DMS79 treated with DMSO at 0.1 percent for 48 hours (cell line): Measurements from ENCODE around the gene SSUH2.

Experiments
- DNase-seq: peaks from one replicate; lab custom pipeline; 2025; lab: John Stamatoyannopoulos, UW

The SSUH2 gene

GRCh38 chr3:8641472-8641871 is 3.1 kb downstream of the SSUH2 start:
- no peak for DNase-seq

GRCh38 chr3:8640223-8640622 is 4.4 kb downstream of the SSUH2 start:
- no peak for DNase-seq

- DNase-seq, result no peak
These were observed 5.0 kb downstream of the SSUH2 start for GRCh38 chr3:8639659-8640000.

- DNase-seq, result no peak
These were observed 5.5 kb downstream of the SSUH2 start for GRCh38 chr3:8638994-8639658.

- no peak for DNase-seq
These were observed 7.2 kb downstream of the SSUH2 start for GRCh38 chr3:8637348-8637747.

GRCh38 chr3:8635631-8636030 is 9.0 kb downstream of the SSUH2 start:
- DNase-seq, result no peak

GRCh38 chr3:8635125-8635524 is 9.5 kb downstream of the SSUH2 start:
- DNase-seq, result no peak

GRCh38 chr3:8632402-8633237 is 12.0 kb downstream of the SSUH2 start:
- no peak for DNase-seq

GRCh38 chr3:8631661-8632060 is 12.9 kb downstream of the SSUH2 start:
- DNase-seq, result no peak

GRCh38 chr3:8629151-8630021 is 15.2 kb downstream of the SSUH2 start:
- no peak for DNase-seq

- no peak for DNase-seq
These were observed 16.6 kb downstream of the SSUH2 start for GRCh38 chr3:8627949-8628348.

- DNase-seq, result no peak
These were observed 17.2 kb downstream of the SSUH2 start for GRCh38 chr3:8627201-8627940.

GRCh38 chr3:8625991-8626390 is 18.6 kb downstream of the SSUH2 start:
- DNase-seq, result no peak

- no peak for DNase-seq
These were observed 20.0 kb downstream of the SSUH2 start for GRCh38 chr3:8624612-8625011.

- no peak for DNase-seq
These were observed 20.9 kb downstream of the SSUH2 start for GRCh38 chr3:8623741-8624140.

- DNase-seq, result peak; percentile 23
These were observed 21.5 kb downstream of the SSUH2 start for GRCh38 chr3:8622873-8623691.

- no peak for DNase-seq
These were observed 22.7 kb downstream of the SSUH2 start for GRCh38 chr3:8621872-8622271.

GRCh38 chr3:8621141-8621540 is 23.5 kb downstream of the SSUH2 start:
- DNase-seq, result no peak

GRCh38 chr3:8619548-8619947 is 25.1 kb downstream of the SSUH2 start:
- DNase-seq, result no peak

GRCh38 chr3:8618950-8619349 is 25.6 kb downstream of the SSUH2 start:
- DNase-seq, result no peak

GRCh38 chr3:8617921-8618320 is 26.7 kb downstream of the SSUH2 start:
- DNase-seq, result no peak
